Measurements from ENCODE around the gene EGFR.

GRCh38 chr7:55113760-55114540 is 95.1 kb downstream of the EGFR start:
- TF ChIP-seq CTCF (IDR thresholded peaks at IDR 0.05; ENCODE audit: low read length), result no peak
- no peak for TF ChIP-seq EZH2phosphoT487 (IDR thresholded peaks at IDR 0.05; ENCODE audit: low read length)
- TF ChIP-seq EZH2 (optimal IDR thresholded peaks at IDR 0.05; ENCODE audit: low read depth, low read length), result no peak
